GM19043 (cell line): ENCODE data around the gene AKAP6.

Experiments used
- ATAC-seq: cut with Tn5 transposase; IDR thresholded peaks from one replicate; pipeline ENCODE4 v1.9.1; 2021; ENCODE audit warnings: low read depth; ENCODE audit not compliant: unreplicated experiment

The AKAP6 gene

GRCh38 chr14:32645551-32645950 lies 316.5 kb downstream of the AKAP6 start:
- ATAC-seq, result no peak

- no peak for ATAC-seq
Observed at GRCh38 chr14:32648434-32648833, 319.3 kb downstream of the AKAP6 start.

DNA sequence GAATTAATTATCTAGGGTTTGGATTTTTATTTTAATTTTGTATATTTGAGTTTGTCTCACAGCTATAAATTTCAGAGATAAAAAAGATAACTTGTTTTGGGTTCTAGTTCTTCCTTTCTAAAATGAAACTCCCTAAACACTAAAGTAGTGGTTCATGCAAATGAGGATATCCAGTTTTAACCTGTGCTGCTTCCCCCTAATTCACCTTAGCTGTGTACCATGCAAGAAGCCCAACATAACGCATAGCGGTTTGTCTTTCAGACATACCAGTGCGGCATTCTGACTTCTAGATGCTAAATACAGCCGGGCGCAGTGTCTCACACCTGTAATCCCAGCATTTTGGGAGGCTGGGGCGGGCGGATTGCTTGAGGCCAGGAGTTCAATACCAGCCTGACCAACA lies 320.9 kb downstream of the AKAP6 start:
- no peak for ATAC-seq

DNA sequence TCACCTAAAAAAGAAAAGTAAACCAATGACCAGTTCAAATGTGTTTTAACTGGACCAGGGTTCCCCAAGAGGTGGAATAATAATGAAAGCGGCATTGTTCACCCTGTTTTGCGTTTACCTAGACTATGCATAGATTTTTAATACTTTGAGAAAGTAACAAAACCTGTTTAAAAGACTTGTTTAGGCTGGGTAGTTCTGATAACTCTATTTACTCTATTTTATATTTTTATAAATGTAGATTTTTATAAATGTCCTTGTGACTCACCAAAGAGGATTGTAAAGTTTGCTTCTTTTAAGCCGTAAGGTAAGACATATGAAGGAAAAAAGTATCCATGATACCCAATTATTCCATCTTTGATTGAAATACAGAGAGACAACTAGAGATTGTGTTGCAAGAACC lies 321.6 kb downstream of the AKAP6 start:
- no peak for ATAC-seq

DNA sequence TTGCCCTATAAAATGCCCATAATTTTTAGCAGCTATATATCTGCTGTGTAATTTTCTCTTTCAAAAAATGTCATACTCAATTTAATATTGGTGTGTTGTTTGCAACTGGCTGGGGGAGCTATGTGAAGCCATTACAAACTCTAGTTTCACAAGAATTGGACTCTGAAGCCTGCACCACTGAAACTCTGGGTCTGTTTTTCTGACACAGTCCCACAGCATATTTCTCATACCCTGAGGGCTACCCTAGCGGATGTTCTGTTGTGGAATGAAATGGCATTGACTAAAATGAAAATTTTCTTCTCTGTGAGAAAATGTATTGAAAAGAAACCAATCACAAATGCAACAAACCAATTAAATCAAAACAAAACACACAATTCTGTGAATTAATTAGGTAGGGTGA lies 325.0 kb downstream of the AKAP6 start:
- ATAC-seq, result no peak

DNA sequence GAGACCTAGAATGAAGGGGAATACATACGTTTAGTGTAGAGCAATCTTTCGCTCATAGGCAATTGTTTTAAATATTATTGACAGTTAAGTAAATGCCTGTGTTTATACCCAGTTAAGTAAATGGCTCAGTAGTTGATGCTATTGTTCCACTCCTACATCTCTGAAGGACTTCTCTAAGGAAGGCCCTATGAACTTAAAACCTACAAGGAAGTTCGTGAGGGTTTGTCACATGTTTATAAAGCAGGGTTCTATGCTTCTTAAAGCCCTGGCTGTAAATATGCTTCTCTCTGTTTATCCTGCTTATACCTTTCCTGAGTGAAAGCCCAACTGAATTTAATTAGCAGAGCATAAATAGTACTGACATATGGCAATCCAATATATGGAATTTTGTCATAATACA lies 327.5 kb downstream of the AKAP6 start:
- ATAC-seq, result no peak

DNA sequence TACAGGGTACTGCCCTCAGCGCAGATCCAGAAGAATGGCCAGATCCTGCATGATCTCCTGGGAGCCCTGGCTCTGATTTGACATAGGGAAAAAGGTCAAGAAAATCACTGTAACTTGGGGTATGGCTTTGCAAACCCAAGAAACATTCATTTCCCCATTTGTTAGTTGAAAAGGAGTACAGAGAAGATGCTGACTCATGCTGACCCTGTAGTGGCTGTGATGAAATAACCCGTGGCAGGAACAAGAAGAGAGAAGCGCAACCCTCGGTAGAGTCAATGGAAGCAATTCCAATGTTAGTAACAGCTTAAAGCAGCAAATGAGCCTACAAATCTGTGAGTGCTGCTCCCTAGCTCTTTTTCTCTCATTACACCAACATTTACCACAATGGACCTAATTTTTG lies 328.0 kb downstream of the AKAP6 start:
- no peak for ATAC-seq

DNA sequence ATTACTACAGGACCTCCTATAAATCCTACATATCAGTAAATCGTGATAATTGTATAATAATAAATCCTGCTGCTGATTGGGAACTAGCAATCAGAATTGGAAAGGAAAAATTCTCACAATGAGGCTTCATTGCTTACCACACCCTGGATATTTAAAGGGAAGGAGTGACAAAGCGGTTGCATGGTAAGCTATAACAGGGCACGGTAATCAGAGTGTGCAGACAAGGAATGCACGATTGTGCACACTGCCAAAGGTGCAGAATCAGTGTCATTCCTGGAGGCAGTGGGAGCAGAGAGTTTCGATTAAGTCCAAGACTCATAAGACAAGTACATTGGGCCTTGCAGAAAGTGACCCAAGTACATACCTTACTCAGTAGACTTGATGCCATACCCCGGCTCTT lies 332.1 kb downstream of the AKAP6 start:
- ATAC-seq, result no peak

DNA sequence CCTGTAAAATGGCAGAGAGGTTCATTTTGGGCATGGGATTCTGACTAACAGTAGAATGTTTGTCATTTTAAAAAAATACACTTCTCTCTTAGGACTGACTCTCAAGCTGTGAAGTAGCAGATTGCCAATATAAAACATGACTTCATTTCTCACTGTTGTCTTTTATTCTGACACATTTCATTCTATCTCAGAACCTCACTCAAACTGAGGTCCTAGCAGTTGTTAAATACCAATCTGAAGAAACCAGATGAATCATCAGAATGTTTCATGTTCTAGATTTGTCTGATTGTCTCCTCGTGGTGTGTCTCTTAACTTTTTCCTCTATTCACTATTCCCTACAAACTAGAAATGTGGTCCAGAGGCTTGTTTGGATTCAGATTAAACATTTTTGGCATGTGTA lies 333.1 kb downstream of the AKAP6 start:
- no peak for ATAC-seq

GRCh38 chr14:32666308-32666707 lies 337.2 kb downstream of the AKAP6 start:
- ATAC-seq, result no peak

- no peak for ATAC-seq
Observed at GRCh38 chr14:32667287-32667686, 338.2 kb downstream of the AKAP6 start.

- no peak for ATAC-seq
Observed at GRCh38 chr14:32667791-32668190, 338.7 kb downstream of the AKAP6 start.

GRCh38 chr14:32669391-32669790 lies 340.3 kb downstream of the AKAP6 start:
- ATAC-seq, result no peak

- no peak for ATAC-seq
Observed at GRCh38 chr14:32675433-32675832, 346.3 kb downstream of the AKAP6 start.

GRCh38 chr14:32677129-32677780 lies 348.2 kb downstream of the AKAP6 start:
- ATAC-seq, result no peak

DNA sequence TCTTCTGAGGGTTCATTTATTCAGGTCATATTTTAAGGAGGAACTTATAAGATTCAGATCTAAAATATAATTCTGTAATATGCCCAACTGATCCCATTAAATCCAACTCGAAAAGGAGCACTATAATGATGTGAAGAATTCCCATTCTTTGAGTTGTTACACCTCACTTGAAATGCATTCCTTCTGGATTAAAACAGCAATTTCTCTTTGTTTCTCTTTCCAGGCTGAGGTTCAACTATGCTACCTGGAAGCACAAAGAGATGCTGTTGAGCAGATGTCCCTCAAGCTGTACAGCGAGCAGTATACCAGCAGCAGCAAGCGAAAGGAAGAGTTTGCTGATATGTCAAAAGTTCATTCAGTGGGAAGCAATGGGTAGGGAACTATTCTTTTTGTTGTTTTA lies 349.0 kb downstream of the AKAP6 start:
- ATAC-seq, result no peak

DNA sequence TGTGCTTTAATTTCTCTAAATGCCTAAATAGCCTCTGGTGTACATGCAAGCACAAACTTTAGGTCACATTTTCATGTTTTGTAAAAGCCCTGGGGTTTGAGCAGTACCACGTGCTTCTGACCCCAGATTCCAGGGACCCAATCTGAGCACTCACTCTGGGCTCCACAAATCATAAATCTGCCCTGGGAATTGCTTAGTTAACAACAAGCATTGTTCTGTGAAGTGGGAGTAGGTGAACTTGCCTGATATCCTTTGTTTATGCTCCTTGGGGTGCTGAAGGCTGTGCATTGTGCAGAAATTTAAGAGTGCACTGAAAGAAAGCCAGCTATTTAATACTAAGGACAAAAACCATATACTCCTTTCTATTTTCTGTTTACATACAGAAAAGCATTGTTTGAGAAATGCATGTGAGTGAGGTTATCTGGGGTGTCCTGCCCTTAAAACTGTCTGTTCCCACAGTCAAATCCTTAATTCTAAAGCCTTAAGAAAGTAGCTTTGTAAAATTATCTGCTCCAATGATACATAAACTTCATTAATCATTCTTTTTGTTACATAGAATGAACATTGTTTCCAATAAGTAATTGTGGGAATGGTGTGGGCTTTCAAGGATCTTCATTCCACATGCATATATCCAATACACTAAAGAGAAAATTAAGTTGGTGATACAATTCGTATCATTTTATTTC lies 351.0 kb downstream of the AKAP6 start:
- no peak for ATAC-seq

GRCh38 chr14:32681598-32681997 lies 352.5 kb downstream of the AKAP6 start:
- no peak for ATAC-seq

DNA sequence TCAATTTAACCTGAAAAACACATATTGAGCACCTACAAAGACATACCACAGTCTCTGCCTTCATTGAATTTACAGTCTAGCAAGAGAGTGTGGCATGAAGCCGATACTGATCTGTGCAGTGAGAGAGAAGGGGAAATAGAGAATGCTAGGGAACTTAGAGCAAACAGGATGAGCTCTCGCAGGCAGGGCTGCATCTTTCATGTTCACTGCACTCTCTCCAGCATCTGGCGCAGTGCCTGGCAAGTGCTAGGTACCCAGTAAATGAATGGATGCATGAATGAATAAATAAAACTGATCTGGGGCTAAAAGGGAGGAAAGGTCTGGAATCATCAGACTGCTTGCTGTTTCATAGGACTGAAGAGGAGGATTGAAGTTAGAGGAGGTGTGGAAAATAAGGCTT lies 353.1 kb downstream of the AKAP6 start:
- ATAC-seq, result no peak

- ATAC-seq, result no peak
Observed at GRCh38 chr14:32683679-32684078, 354.6 kb downstream of the AKAP6 start.

DNA sequence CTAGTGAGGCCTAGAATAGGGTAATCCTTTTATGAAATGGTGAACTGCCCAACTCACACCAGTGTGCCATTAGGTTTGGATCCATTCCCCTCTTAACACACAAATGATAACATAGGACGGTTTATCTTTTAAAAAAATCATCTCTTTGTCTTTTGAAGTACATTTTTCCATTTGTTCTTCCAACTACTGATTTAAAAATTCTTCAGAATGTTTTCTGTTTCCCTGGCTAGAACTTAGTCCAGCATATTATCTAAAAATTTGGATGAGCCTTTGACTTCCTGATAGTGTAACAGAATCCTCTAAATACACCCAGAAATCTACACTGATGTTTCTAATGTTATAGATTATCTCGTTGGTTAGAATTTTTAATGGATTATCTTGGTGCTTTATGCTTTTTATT lies 359.8 kb downstream of the AKAP6 start:
- ATAC-seq, result no peak

- no peak for ATAC-seq
Observed at GRCh38 chr14:32692441-32692840, 363.3 kb downstream of the AKAP6 start.

- ATAC-seq, result no peak
Observed at GRCh38 chr14:32693114-32693513, 364.0 kb downstream of the AKAP6 start.
